Astrocyte of the cerebellum (primary cell): ENCODE measurements around the gene COL1A2.
A peak's percentile ranks its signal among the peaks of the same experiment; 100 is the strongest.

ENCODE experiments used
- DNase-seq: peaks from one replicate; pipeline ENCODE4 v3.0.0-alpha.2; 2011; ENCODE audit warnings: low read depth
- H3K4me3 ChIP-seq: 2 replicates; pipeline ENCODE4 v1.5.1; 2011; ENCODE audit warnings: mild to moderate bottlenecking, low read depth, low read length, moderate library complexity
- in situ Hi-C: cut with HindIII; loops from 2 replicates; pipeline ENCODE4 v1.10.0; 2017; ENCODE audit warnings: low sequenced_read_pairs
- TF ChIP-seq, protein P1 (sequence below): IDR thresholded peaks from 2 replicates; pipeline ENCODE4 v1.5.1; 2012; ENCODE audit warnings: low read length, low read depth, moderate library complexity, mild to moderate bottlenecking; ENCODE audit errors: missing control alignments

COL1A2 gene

GRCh38 chr7:94394437-94395140, at the start of gene COL1A2:
COL1A2 (plus strand) TSS chr7:94394895; CDS start chr7:94395032, 137 bp downstream.
- DNase-seq: peak; percentile 87
- H3K4me3 ChIP-seq: peak within 1 kb of the TSS; percentile 99
- in situ Hi-C loops: no loop called here
- TF ChIP-seq, protein P1, sequence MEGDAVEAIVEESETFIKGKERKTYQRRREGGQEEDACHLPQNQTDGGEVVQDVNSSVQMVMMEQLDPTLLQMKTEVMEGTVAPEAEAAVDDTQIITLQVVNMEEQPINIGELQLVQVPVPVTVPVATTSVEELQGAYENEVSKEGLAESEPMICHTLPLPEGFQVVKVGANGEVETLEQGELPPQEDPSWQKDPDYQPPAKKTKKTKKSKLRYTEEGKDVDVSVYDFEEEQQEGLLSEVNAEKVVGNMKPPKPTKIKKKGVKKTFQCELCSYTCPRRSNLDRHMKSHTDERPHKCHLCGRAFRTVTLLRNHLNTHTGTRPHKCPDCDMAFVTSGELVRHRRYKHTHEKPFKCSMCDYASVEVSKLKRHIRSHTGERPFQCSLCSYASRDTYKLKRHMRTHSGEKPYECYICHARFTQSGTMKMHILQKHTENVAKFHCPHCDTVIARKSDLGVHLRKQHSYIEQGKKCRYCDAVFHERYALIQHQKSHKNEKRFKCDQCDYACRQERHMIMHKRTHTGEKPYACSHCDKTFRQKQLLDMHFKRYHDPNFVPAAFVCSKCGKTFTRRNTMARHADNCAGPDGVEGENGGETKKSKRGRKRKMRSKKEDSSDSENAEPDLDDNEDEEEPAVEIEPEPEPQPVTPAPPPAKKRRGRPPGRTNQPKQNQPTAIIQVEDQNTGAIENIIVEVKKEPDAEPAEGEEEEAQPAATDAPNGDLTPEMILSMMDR: no peak

- TF ChIP-seq, protein P1: no peak
- in situ Hi-C loops: no loop called here
- DNase-seq: no peak
- no peak overlapping the region for H3K4me3 ChIP-seq
Observed at GRCh38 chr7:94345907-94346306, 48.8 kb upstream of the COL1A2 start.

DNA sequence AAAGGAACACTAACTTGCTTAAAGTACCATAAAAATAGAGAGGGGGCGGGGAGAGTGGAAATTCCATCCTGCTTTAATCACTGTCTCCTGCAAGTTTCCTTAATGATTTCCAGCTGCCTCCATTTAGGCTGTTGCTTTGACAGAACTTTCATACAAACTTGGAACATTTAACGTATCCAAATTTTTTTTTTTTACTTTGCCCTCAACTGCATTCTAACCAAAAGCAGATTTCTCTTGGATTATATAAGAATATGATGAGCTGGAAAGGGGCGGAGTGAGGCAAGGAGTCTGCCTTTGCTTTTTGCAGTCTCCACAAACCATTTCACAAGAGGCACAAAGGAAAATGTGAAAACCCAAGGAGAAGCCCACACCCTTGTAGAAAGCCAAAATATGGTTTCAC, 46.6 kb upstream of the COL1A2 start:
- peak; percentile 87 for DNase-seq
- TF ChIP-seq, protein P1: no peak
- H3K4me3 ChIP-seq: no peak overlapping the region
- in situ Hi-C loops: no loop called here

DNA sequence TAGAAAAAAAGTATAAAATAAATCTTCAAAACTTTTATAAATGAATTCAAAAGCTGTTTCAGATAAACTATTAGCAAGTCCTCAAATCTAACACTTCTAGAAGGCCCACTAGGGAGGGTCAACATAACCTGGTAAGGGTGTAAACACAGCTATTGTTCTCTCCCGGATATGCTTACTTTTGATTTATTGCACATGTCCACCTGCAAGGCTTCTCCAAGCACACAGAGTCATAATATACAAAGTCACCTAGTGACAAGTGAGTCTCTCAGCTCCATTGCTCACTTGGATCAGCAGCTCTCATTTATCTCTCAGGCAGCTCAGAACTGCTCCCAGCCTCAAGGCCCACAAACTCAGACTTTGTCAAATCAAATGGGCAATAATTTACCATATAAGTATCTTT, 44.0 kb upstream of the COL1A2 start:
- in situ Hi-C loops: no loop called here
- DNase-seq: no peak
- TF ChIP-seq, protein P1: no peak
- H3K4me3 ChIP-seq: no peak overlapping the region

DNA sequence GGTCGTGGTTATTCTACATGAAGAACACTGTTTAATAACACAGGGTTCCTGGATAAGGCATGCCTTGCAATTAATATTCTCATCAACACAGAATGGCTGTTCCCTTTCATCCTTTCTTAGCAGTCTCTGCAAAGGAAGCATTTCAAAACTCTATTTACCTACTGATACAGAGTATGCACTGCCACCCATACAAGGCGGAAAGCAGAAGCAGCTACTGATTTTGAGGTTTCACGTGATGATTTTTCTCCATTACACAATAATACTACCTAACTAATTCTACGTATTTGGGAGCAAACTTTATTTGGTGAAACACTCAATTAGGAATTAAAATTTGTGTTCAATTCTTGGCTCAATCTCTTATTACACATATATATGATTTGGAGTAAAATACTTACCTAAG, 43.0 kb upstream of the COL1A2 start:
- in situ Hi-C loops: no loop called here
- DNase-seq: no peak
- H3K4me3 ChIP-seq: no peak overlapping the region
- TF ChIP-seq, protein P1: no peak

DNA sequence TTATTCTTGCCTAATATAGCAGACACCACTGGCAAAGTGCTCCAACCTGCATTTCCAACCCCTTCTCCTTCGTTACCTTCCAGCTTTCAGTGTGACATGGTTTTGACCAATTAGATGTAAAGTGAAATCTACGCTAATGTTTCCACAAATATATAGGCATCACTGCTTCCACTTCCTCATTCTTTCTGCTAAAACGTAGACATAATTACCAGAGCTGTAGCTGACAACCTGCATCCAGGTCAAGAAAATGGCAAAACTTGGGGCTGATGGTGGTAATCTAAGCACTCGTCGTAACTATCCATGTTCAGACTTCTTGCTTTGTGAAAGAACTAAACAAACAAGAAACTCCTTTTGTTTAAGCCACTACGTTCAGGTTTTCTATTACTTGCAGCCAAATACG, 41.8 kb upstream of the COL1A2 start:
- no peak overlapping the region for H3K4me3 ChIP-seq
- DNase-seq: no peak
- in situ Hi-C loops: no loop called here
- TF ChIP-seq, protein P1: no peak

GRCh38 chr7:94354953-94355352, 39.7 kb upstream of the COL1A2 start:
- TF ChIP-seq, protein P1: no peak
- in situ Hi-C loops: no loop called here
- DNase-seq: no peak
- H3K4me3 ChIP-seq: no peak overlapping the region
